HG03342 (cell line): ENCODE results near the gene EEF1B2.

Source experiments
- ATAC-seq: cut with Tn5 transposase; IDR thresholded peaks from one replicate; pipeline ENCODE4 v1.9.1; 2021; ENCODE audit warnings: mild to moderate bottlenecking, moderate library complexity; ENCODE audit not compliant: unreplicated experiment

The EEF1B2 gene

GRCh38 chr2:206211657-206212255, 52.1 kb downstream of the EEF1B2 start:
- no peak for ATAC-seq
